ENCODE results near the gene ATF6.

Gene ATF6

DNA sequence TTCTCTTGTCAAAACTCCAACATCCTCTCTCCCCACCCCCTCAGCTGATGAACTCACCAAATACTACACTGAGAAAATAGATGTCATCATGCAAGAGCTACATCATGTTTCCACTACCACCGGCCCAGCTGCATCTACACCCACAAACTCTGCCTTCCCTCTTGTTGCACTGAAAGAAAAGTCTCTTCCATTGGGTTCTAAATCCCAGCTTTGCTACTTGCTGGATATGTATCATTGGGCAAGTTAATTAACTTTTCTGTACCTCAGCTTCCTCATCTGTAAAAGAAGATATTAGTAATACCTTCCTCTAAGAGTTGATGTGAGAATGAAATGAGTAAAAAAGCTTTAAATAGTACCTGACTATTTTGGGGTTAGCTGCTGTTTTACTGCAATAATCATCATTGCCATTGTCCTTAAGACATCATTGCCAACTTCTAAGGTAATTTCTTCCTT is 149.0 kb downstream of the ATF6 start:
- no peak for DNase-seq
- in situ Hi-C loops (cut with MboI; ENCODE audit: low pct_unique_long_range_greater_than_20kb, low sequenced_read_pairs): no loop called here

DNA sequence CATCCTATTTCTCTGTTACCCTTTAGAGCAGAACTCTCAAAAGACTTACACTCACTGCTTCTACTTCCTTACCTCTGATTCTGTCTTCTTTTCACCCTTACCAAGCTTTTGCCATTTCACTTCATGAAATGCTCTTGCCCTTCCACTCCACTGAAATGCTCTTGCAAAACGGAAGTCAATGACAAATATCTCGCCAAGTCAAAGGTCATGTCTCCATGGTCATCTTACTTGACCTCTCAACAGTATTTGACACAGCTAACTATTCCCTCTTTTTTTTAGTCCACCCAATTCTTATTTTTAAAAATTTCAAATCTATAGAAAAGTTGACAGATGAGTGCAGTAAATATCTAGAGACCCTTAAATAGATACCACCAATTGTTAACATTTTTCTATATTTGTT is 149.9 kb downstream of the ATF6 start:
- in situ Hi-C loops (cut with MboI; ENCODE audit: low pct_unique_long_range_greater_than_20kb, low sequenced_read_pairs): no loop called here
- no peak for DNase-seq

DNA sequence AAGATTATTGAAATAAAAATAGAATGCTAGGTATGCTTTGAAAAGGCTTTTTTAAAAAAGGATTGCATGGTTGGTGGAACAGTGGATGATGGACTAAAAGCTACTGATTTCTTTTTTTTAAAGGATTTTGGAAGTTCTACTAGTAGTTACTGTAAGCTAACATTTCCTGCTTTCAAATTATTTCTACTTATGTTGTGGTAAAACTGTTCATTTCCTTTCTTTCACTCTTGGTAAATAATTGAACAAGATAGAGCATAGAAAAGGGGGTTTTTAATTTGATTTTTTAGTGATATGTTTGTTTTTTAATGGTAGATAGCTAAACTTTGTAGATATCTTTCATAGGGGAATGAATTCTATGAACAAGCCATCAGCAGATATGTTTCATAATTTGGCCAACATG is 153.1 kb downstream of the ATF6 start:
- in situ Hi-C loops (cut with MboI; ENCODE audit: low pct_unique_long_range_greater_than_20kb, low sequenced_read_pairs): no loop called here
- DNase-seq: no peak

DNA sequence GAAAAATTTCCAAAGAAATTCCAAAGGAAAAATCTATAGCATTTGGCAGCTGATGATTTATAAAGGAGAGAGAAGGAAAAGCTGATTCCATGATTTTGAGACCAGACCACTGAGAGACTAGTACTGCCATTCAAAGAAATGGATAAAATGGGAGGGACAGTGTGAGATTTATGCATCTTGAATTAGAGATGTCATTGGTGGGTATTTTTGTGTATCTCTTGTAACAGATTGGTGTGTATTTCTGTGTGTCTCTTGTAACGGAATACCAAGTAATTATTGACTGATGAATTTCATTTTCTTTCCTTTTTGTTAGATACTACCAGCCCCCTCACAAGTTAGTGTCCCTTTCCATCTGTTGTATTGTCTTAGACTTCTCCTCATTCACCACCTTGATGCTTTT is 155.4 kb downstream of the ATF6 start:
- in situ Hi-C loops (cut with MboI; ENCODE audit: low pct_unique_long_range_greater_than_20kb, low sequenced_read_pairs): no loop called here
- DNase-seq: no peak

DNA sequence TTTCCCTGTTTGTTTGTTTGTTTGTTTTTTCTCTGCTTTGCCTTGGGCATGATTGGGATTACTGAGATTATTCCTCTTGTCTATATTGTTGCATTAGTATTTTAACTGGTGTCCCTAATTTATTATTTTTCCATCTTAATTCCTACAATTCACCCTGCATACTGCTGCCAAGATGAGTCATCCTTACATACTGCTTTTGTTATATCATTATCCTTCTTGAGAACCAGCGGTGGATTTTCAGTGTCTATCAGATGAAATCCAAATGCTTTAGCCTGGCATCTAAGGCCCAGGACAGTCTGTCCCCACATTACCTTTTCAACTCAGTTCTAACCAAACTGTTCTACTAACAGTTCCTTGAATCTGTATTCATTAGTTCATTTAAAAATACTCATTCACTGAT is 155.9 kb downstream of the ATF6 start:
- no peak for DNase-seq
- in situ Hi-C loops (cut with MboI; ENCODE audit: low pct_unique_long_range_greater_than_20kb, low sequenced_read_pairs): no loop called here

DNA sequence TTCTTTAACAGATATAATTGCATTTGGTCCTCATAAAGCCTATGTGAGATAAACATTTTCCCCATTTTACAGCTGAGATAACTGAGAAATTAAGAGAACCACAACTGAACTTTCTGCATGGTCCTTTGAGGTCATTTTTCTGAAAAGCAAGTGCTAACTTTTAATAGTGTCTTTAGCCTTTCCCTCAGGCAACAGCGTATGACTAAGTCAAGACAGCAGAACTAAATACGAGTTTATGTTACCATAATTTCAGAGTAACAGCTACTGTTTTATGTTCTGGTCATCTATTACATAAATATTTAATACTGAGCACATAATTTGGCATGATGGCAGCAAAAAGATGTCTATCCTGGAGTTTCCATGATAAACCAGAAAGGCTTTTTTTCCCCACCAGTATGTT is 161.9 kb downstream of the ATF6 start:
- no peak for DNase-seq
- in situ Hi-C loops (cut with MboI; ENCODE audit: low pct_unique_long_range_greater_than_20kb, low sequenced_read_pairs): no loop called here

DNA sequence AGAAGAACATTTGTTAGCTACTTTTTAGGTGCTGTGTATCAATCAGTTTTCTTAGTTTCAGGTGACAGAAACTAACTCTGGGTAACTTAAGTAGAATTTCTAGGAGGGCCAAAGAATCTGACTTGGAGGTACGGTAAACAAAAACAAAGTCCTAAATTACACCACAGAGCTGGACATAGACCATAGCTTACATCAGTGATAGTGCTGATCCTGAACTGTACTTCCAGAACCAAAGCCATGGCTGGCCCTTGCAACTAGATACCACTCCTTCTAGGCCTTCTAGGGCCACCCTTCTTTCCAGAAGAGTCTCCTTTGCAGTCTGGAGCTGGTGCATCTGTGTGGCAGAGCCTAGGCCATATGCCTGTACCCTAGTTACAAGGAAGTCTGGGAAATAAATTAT is 163.0 kb downstream of the ATF6 start:
- in situ Hi-C loops (cut with MboI; ENCODE audit: low pct_unique_long_range_greater_than_20kb, low sequenced_read_pairs): no loop called here
- no peak for DNase-seq

DNA sequence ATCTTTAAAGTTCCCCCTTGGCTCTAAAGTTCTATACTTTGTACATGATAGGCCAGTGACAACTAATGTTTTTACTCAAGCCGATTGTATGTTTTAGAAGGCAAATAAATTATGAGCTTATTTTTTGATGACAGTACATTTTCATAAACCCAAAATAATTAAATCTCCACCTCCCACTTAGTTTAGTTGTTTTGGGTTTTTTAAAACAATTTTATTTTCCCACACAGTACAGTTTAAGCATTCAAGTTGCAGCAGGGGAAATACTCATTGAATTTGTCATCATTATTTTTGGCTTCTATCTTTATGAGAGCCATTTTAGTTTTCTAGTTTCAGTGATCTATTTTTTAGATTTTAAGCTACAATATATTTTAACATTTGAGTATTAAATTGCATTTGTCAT is 163.9 kb downstream of the ATF6 start:
- in situ Hi-C loops (cut with MboI; ENCODE audit: low pct_unique_long_range_greater_than_20kb, low sequenced_read_pairs): no loop called here
- DNase-seq: no peak

DNA sequence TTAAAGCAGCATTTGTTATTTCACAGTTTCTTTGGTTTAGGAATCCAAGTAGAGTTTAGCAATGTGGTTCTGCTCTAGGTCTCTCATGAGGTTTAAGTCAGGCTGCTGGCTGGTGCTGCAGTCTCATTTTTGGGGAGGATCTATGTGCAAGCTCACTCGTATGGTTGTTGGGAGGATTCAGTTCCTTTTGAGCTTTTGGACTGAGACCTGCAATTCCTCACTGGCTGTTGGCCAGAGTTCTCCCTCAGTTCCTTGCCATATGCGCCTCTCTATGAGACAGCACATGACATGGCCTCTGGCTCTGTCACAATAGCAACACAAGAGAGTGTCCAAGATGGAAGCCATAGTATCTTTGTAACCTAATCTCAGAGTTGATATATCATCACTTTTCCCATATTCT is 166.5 kb downstream of the ATF6 start:
- in situ Hi-C loops (cut with MboI; ENCODE audit: low pct_unique_long_range_greater_than_20kb, low sequenced_read_pairs): no loop called here
- DNase-seq: no peak

DNA sequence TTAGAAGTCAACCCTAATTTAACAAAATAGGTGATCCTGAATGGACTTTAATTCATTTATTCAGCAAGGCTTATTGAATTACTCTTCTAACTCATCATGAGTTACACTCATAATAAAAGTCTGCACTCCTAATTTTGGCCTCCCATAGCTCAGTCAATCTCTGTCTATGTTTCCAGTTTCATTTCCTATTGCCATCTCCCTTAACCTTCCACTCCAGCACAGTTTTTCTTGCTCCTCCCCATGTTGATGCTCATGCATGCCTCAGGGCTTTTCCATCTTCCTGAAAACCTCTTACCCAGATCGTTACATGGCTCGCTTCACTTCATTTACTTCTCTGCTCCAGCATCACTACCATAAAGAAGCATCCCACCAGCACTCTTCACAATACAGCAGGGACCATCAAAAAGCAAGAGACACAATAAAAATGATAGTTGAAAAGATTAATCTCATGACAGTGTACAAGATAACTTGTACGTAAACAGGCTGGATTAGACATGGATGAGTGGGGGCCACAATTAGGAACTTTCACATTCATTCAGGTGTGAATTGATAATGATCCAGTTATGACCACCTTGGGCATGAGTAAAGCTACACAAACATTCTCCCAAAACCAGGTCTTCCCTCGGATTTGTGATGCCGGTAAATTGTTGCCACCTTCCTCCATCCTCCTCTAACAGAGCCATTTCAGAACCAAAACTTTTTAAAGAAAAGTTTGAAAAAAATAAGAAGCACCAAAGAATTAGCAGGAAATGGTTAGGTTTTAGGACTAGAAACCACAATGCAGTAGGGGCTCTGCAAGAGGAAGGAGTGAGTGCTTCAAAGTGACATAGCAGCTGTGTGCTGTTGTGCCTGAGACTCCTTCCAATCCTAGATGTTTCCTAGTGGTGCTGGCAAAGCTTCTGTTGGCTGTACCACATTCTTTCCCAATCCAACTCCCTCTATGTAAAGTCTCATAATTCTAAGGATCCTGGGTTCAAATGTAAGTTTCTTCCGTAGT is 167.8 kb downstream of the ATF6 start:
- peak; percentile 30 for DNase-seq
- in situ Hi-C loops (cut with MboI; ENCODE audit: low pct_unique_long_range_greater_than_20kb, low sequenced_read_pairs): no loop called here

DNA sequence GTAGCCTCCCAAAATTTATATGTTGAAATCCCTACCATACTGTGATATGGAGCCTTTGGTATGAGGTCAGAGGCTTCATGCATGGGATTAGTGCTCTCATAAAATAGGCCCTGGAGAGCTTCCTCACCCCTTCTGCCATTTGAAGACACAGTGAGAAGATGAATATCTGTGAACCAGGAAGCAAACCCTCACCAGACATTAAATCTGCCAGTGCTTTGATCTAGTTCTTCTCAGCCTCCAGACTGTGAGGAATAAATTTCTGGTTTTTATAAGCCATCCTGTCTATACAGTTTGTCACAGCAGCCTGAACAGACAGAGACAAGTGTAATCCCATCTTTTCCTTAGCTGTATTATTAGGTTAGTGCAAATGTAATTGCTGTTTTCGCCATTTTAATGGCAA is 169.1 kb downstream of the ATF6 start:
- DNase-seq: no peak
- in situ Hi-C loops (cut with MboI; ENCODE audit: low pct_unique_long_range_greater_than_20kb, low sequenced_read_pairs): no loop called here

DNA sequence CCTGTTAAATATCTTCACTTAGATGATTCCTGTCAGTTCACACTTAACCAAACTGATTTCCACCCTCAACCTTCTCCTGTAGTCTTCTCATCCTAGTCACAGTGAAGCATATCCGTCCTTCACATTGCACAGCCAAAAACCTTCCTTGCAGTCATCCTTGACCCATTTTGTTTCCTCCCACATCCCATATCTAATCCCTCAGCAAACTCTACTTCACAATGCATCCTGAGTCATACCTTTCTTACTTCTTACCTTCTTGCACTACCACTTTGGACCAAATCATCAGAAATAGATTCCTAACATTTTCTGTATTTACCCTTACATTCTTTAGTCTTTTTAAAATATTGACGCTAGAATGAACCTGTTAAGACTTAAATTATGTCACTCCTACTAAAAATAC is 170.7 kb downstream of the ATF6 start:
- in situ Hi-C loops (cut with MboI; ENCODE audit: low pct_unique_long_range_greater_than_20kb, low sequenced_read_pairs): no loop called here
- DNase-seq: no peak

DNA sequence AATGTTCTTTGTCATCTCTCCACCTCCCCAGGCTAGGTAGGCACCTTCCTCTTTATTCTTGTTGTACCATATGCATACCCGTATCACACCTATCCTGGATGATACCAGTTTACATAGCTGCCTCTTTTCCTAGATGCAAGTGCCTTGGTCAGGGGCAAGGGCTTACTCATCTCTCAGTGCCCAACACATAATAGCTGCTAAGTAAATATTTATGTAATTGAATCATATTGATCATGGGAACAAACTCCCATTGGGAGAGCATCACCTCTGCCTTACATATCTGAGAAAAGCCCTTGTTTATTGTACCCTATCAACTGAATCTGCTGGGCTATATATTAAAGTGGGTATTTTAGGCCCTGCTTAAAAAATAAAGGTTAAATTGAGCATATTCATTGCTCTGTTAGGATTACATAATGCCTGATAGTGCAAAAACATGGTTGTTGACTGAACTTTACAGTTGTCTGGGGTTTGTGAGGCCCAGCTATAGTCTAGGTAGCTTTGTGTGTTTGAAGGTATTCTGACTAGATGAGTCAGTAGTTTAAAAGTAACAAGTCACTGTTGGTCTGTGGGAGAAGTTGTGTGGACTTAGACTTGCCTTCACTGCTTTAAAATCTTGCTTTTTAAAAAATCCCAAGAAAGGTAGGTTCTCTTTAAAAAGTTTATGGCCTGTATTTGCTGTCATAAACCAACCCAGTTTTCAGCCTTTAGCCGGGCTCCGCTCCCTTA is 174.9 kb downstream of the ATF6 start:
- DNase-seq: no peak
- in situ Hi-C loops (cut with MboI; ENCODE audit: low pct_unique_long_range_greater_than_20kb, low sequenced_read_pairs): no loop called here

DNA sequence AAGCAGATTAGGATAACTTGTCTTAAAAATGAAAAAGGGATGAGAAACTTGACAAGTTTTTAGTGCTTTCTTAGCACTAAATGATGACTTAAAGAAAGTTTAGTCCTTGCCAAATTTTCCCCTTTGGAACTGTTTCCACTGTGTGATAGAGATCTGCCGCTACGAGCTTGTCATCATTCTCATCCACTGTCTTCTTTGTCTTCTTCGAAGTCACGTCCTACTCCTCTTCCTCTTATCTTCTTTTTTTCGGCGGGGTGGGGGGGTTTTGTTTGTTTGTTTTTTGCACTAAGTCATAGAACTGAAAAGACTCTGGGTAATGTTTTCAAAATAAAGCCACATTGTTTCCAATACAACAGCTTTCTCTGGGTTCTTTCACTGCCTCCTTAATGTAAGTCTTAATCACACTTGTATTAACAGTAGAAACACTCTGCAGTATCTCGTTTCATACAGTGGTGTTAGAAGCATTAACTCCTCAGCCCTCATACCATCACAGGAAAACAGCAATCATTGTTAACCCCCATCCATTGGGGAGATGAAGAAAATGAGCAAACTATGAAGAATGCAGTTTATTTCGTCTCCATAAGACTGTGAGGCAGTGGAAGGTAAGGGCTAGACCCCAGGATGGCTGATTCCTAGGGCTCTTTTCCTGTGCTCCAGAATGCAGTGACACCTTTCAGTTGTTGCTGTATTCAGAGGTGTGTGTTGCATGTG is 175.8 kb downstream of the ATF6 start:
- in situ Hi-C loops (cut with MboI; ENCODE audit: low pct_unique_long_range_greater_than_20kb, low sequenced_read_pairs): no loop called here
- DNase-seq: no peak

DNA sequence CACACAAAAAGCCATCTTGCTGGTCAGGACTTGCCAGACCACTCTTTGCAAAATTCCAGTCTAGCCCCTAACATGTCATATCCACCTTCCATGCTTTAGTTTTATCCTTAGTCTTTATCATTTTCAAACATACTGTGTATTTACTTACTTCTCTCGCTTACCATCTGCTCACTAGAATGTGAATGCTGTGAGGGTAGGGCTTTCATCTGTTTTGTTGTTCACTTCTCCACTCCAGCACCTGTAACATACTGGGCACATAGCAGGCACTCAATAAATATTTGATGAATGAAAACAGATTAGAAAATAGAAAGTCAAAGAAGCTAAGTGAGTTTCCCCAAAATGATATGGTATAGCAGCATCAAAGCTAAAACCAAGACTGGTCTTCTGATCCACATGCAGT is 177.6 kb downstream of the ATF6 start:
- in situ Hi-C loops (cut with MboI; ENCODE audit: low pct_unique_long_range_greater_than_20kb, low sequenced_read_pairs): no loop called here
- DNase-seq: no peak

DNA sequence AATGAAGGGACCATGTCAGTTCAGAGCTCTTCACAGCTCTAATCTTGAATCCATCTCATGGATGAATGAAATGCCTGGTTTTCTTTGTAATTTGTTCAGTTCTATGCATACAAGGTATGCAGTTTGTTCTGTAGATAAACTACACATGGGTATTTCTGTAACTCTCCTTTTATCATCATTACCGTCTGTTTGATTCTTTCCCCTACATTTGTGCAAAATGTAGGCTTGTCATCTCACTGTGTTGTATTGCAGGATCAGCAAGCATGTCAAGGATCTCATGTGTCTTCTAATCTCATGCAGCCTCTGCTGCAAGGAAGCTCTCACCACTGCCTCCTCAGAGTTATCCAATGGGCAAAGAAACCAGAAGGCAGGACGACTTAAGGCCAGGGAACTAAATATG is 178.3 kb downstream of the ATF6 start:
- in situ Hi-C loops (cut with MboI; ENCODE audit: low pct_unique_long_range_greater_than_20kb, low sequenced_read_pairs): no loop called here
- DNase-seq: no peak

DNA sequence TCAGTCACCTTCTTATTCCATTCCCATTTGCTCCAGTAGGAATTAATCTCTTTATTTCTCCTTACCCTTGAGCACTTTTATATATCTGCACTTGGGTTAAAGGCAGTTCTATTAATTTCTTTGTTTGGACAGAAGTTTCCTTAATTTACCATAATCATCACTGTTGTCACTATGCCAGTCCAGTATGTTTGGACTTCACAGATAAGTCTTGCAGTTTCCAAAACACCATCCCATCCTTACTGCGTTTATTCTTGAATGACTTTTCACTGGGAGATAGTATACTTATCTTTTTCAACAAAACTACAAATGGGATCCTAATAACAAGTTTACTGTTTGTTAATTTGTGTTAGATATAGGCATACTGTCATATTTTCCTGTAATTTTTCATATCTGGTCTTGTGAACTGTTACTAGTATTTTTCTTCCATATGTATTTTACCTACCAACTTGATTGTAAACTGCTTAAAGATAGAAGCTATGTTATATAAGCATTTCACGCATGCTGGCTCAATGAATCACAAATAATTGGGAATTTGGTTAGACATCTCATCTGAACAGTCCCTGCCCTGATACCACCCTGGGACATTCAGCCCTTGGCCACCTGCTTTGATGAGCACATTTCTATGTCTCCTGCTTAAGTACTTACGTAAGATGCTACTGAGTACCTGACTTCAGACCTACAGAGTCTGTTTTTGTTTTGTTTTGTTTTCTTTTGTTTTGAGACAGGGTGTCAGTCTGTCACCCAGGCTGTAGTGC is 179.4 kb downstream of the ATF6 start:
- no peak for DNase-seq
- in situ Hi-C loops (cut with MboI; ENCODE audit: low pct_unique_long_range_greater_than_20kb, low sequenced_read_pairs): no loop called here

DNA sequence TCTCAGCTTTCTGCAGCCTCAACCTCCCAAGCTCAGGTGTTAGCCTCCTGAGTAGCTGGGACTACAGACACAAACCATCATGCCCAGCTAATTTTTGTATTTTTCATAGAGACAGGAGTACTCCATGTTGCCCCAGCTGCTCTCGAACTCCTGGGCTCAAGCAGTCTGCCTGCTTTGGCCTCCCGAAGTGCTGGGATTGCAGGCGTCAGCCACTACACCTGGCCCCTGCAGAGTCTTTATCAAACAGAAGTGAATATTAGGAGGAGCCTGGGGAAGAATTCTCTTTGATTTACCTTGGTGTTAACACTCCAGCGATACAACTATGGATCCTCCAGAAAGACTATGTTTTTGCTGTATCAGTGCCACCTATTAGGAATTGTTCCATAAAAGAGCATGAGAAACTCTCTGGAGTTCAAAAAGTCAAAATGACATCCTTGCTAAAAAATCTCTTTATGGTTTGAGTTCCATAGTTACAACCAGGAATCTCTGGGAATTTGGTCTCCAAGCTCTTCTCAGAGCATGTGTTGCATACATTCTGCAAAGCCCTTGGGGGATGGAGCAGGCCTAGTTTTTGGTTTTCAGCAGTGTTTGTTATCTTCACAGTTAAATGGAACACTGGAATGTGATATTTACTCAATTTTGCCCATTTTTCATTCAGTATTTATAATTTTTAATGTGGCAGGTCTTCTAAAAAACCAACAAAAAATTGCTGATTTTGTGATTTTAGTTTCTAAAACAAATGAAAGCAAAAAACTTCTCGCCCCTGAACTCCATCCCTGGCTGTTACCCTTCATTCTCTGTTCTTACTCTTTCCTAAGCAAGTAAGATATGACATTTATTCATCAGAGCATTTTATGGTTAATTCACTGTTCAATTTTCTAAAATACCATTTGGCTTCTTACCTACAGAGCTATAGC is 180.2 kb downstream of the ATF6 start:
- in situ Hi-C loops (cut with MboI; ENCODE audit: low pct_unique_long_range_greater_than_20kb, low sequenced_read_pairs): no loop called here
- no peak for DNase-seq
